GM12892 (cell line): ENCODE results near the gene GPR35.

Experiments used
- POLR2A ChIP-seq: IDR thresholded peaks from 2 replicates; pipeline ENCODE4 v1.6.1; 2011; ENCODE audit warnings: low read depth, low read length, control low read depth
- POLR2AphosphoS5 ChIP-seq: IDR thresholded peaks from 2 replicates; pipeline ENCODE4 v1.6.1; 2011; ENCODE audit warnings: low read depth, low read length, control low read depth

DNA sequence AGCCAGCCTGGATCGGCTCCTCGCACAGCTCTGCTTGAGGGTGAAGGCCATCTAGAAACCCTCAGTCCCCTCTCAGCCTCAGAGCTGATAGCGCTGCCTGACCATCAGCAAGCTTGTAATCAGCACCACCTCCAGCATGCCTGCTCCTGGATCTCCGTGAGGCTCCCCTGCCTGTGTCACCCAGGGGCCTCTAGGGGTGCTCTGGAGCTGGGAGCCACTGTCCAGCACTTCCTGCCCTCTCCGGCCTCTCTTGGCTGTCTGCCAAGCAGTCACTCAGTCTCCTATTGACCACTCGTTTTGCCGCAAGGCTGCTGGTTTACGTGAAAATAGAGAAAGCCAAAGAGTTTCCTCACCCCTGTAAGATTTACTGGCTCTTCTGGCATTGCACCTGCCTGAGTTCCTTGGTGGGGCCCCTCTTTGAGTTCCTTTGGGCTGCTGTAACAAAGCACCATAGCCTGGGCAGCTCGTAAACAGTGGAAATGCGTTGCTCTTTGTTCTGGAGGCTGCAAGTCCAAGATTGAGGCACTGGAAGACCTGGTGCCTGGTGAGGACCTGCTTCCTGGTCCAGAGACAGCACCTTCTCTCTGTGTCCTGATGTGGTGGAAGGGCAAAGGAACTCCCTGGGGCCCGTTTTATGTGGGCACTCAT lies 20.9 kb upstream of the GPR35 start:
- TF ChIP-seq POLR2AphosphoS5: no peak
- TF ChIP-seq POLR2A: no peak
